NCI-H1105 treated with DMSO at 0.1 percent for 48 hours (cell line): Measurements from ENCODE around the gene CPEB4.
A peak's percentile ranks its signal among the peaks of the same experiment; 100 is the strongest.

ENCODE experiments used
- DNase-seq: peaks from one replicate; lab custom pipeline; 2025; lab: John Stamatoyannopoulos, UW

The CPEB4 gene

GRCh38 chr5:173884402-173885053 lies 3.6 kb upstream of the CPEB4 start:
- DNase-seq = no peak

- no peak for DNase-seq
Measured at GRCh38 chr5:173885054-173885443, 3.1 kb upstream of the CPEB4 start.

- no peak for DNase-seq
Measured at GRCh38 chr5:173885475-173886010, 2.6 kb upstream of the CPEB4 start.

GRCh38 chr5:173886150-173886549 lies 2.0 kb upstream of the CPEB4 start:
- no peak for DNase-seq

GRCh38 chr5:173888473-173889131 lies 453 bp downstream of the CPEB4 start:
- DNase-seq = no peak

- DNase-seq = peak; percentile 43
Measured at GRCh38 chr5:173890195-173890991, 2.2 kb downstream of the CPEB4 start.

- no peak for DNase-seq
Measured at GRCh38 chr5:173891308-173892116, 3.4 kb downstream of the CPEB4 start.

- no peak for DNase-seq
Measured at GRCh38 chr5:173893192-173893561, 5.0 kb downstream of the CPEB4 start.

GRCh38 chr5:173895401-173896165 lies 7.4 kb downstream of the CPEB4 start:
- no peak for DNase-seq

- no peak for DNase-seq
Measured at GRCh38 chr5:173896631-173897030, 8.5 kb downstream of the CPEB4 start.

GRCh38 chr5:173901705-173902104 lies 13.6 kb downstream of the CPEB4 start:
- DNase-seq = no peak

GRCh38 chr5:173902334-173902733 lies 14.2 kb downstream of the CPEB4 start:
- no peak for DNase-seq

GRCh38 chr5:173902743-173903142 lies 14.6 kb downstream of the CPEB4 start:
- DNase-seq = no peak

GRCh38 chr5:173903396-173904140 lies 15.4 kb downstream of the CPEB4 start:
- no peak for DNase-seq

GRCh38 chr5:173904151-173904550 lies 16.0 kb downstream of the CPEB4 start:
- DNase-seq = no peak

GRCh38 chr5:173907284-173907683 lies 19.1 kb downstream of the CPEB4 start:
- no peak for DNase-seq

GRCh38 chr5:173907686-173908371 lies 19.7 kb downstream of the CPEB4 start:
- DNase-seq = no peak

GRCh38 chr5:173909199-173909598 lies 21.1 kb downstream of the CPEB4 start:
- no peak for DNase-seq

- DNase-seq = no peak
Measured at GRCh38 chr5:173910215-173910614, 22.1 kb downstream of the CPEB4 start.

GRCh38 chr5:173911623-173912022 lies 23.5 kb downstream of the CPEB4 start:
- no peak for DNase-seq
